HL-60 (cell line): ENCODE data around the gene DPF3.

Experiments used
- DNase-seq, 2 experiments: peaks; one replicate each; pipeline ENCODE4 v3.0.0-alpha.2; 2010 to 2020; ENCODE audit warnings: low read depth in 1 of 2, low spot score in 1 of 2
- H3K27ac ChIP-seq: fragments of 250-450 bp; sonication (Bioruptor Pico); replicated peaks from 2 replicates; pipeline ENCODE4 v1.5.1; 2020; ENCODE audit warnings: mild to moderate bottlenecking, moderate library complexity
- H3K27me3 ChIP-seq: fragments of 250-450 bp; sonication (Bioruptor Pico); 2 replicates; pipeline ENCODE4 v1.5.1; 2021; ENCODE audit warnings: mild to moderate bottlenecking, moderate library complexity; ENCODE audit not compliant: insufficient read depth, poor library complexity, severe bottlenecking
- H3K4me3 ChIP-seq: replicated peaks from 2 replicates; pipeline ENCODE4 v1.5.1; 2011; ENCODE audit warnings: mild to moderate bottlenecking, control low read depth, low read length; ENCODE audit not compliant: insufficient read depth
- CTCF ChIP-seq: IDR thresholded peaks from one replicate; pipeline ENCODE4 v1.5.1; 2011; ENCODE audit warnings: low read length, control low read depth, inconsistent platforms; ENCODE audit not compliant: insufficient read depth
- GABPA ChIP-seq: IDR thresholded peaks from 2 replicates; pipeline ENCODE4 v1.6.1; 2012; ENCODE audit warnings: low read depth
- POLR2AphosphoS5 ChIP-seq: IDR thresholded peaks from 2 replicates; pipeline ENCODE4 v1.6.1; 2012; ENCODE audit warnings: low read depth
- REST ChIP-seq: IDR thresholded peaks from 2 replicates; pipeline ENCODE4 v1.6.1; 2012; ENCODE audit warnings: low read depth; ENCODE audit not compliant: insufficient replicate concordance
- SPI1 ChIP-seq: IDR thresholded peaks from 2 replicates; pipeline ENCODE4 v1.6.1; 2012; ENCODE audit warnings: low read depth, mild to moderate bottlenecking, borderline replicate concordance

Gene DPF3

GRCh38 chr14:72610831-72611200, 283.1 kb downstream of the DPF3 start:
- no peak overlapping the region for H3K27ac ChIP-seq

GRCh38 chr14:72610096-72610830, 283.6 kb downstream of the DPF3 start:
- no peak for DNase-seq
- Histone ChIP-seq H3K4me3 (no peak overlapping the region), H3K27ac (no peak overlapping the region), H3K27me3 (no peaks in the 10 kb centered on the region)
- TF ChIP-seq GABPA (no peak), CTCF (no peak), POLR2AphosphoS5 (no peak), REST (no peak), SPI1 (no peak)

More at GRCh38 chr14:72610831-72611200, 283.1 kb downstream of the DPF3 start:
- TF ChIP-seq REST (no peak), GABPA (no peak), POLR2AphosphoS5 (no peak)
- Histone ChIP-seq H3K4me3 (no peak overlapping the region), H3K27me3 (no peaks in the 10 kb centered on the region)
- no peak for DNase-seq

GRCh38 chr14:72609205-72609916, 284.5 kb downstream of the DPF3 start:
- DNase-seq, result no peak
- no peak overlapping the region for H3K4me3 ChIP-seq
- no peaks in the 10 kb centered on the region for H3K27me3 ChIP-seq
- TF ChIP-seq POLR2AphosphoS5 (no peak), SPI1 (no peak), CTCF (no peak), GABPA (no peak), REST (no peak)
- no peak overlapping the region for H3K27ac ChIP-seq
